GM12892 (cell line): ENCODE data around the gene MRPL34.

Experiments
- DNase-seq: peaks from one replicate; pipeline ENCODE4 v3.0.0; 2011; ENCODE audit not compliant: insufficient read length
- FAIRE-seq: peaks from 2 replicates; lab custom pipeline; 2011; peaks lifted over from hg19 to GRCh38; lab: Jason Lieb, UNC
- POLR2A ChIP-seq: IDR thresholded peaks from 2 replicates; pipeline ENCODE4 v1.6.1; 2011; ENCODE audit warnings: low read depth, low read length, control low read depth
- POLR2AphosphoS5 ChIP-seq: IDR thresholded peaks from 2 replicates; pipeline ENCODE4 v1.6.1; 2011; ENCODE audit warnings: low read depth, low read length, control low read depth
- TAF1 ChIP-seq: IDR thresholded peaks from 2 replicates; pipeline ENCODE4 v1.6.1; 2011; ENCODE audit warnings: low read depth, mild to moderate bottlenecking, control low read depth, low read length, borderline replicate concordance

Gene MRPL34

DNA sequence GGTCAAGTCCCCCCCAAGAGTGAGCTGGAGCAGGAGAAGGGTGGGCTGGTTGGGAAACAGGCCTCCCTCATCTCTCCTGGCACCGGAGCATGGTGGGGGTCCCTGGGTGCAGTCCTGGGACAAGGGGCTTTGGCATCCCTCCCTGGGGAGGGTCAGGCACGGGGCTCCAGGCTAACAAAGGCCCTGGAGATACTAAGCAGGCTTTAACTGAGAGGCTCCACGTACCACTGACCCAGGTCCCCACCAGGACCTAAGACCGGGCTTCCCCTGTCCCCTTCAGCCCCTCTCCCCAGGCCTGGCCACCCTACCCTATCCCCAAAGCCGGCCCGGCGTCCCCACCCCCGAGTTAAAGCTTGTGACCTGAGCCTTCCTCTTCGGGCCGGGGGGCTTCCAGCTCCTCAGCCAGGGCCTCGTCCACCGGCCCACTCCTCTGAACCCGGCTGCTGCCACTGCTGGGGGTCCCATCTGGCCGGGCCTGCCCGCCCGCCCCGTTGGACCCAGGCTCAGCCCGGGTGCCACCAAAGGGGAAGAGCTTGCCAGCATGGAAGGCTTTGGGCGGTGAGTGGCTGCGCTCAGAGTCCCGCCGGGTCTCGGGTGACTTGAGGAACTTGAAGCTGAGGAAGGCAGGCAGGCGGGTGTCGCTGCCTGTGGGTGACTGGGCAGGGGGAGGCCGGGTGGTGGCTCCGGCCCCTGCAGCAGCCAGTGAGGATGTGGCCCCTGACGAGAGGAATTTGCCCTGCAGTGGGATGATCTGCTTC, 18.9 kb downstream of the MRPL34 start:
- DNase-seq (no peak), FAIRE-seq (no peak)
- no peak for TF ChIP-seq POLR2A
- TF ChIP-seq POLR2AphosphoS5: no peak
- no peak for TF ChIP-seq TAF1

DNA sequence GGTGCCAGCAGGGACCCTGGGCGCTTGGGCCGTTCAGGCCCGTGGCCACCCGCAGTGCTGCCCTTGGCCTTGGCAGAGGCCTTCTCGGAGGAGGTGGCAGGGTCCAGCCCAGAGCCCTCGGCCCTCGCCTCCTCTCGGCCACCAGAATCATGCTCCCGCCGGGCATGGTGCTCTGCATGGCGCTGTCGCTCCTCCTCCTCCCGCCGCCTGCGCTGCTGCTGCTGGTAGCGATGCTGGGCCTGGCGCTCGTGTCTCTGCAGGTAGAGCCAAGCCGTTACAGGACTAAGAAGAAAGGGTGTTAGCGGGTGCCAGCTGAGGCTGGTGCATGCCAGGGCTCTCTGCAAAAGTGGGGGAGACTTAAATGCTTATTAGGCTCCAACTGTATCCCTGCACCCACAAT, 19.5 kb downstream of the MRPL34 start:
- no peak for FAIRE-seq
- no peak for TF ChIP-seq POLR2AphosphoS5
- TF ChIP-seq POLR2A: no peak
- no peak for TF ChIP-seq TAF1

GRCh38 chr19:17325881-17326594, 20.4 kb downstream of the MRPL34 start:
- no peak for DNase-seq

More for the DNA sequence above, 19.5 kb downstream of the MRPL34 start:
- no peak for DNase-seq

DNA sequence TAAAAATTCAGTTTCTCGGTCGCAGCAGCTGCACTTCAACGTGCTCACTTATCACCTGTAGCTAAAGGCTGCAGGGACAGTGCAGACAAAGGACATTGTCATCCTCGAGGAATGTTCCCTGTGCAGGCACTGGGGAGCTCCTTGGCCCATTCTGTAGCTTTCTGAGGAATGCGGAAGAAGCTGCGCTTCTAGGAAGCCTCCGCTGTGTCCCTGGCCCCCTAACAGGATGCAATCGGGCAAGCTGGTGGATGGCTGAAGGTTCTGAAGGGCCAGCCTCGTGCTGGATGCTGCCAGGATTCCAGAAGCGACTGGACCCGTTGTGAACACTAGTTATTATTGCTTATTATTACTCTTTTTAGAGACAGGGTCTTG, 20.9 kb downstream of the MRPL34 start:
- FAIRE-seq: no peak
- TF ChIP-seq POLR2A (no peak), POLR2AphosphoS5 (no peak), TAF1 (no peak)
- no peak for DNase-seq

More at GRCh38 chr19:17325881-17326594, 20.4 kb downstream of the MRPL34 start:
- no peak for TF ChIP-seq POLR2A
- TF ChIP-seq TAF1: no peak
- no peak for TF ChIP-seq POLR2AphosphoS5
- no peak for FAIRE-seq

- FAIRE-seq (no peak), DNase-seq (no peak)
- no peak for TF ChIP-seq TAF1
- TF ChIP-seq POLR2AphosphoS5: no peak
- TF ChIP-seq POLR2A: no peak
These were observed 21.5 kb downstream of the MRPL34 start for GRCh38 chr19:17327068-17327653.

- peak; percentile 77 for DNase-seq
- TF ChIP-seq TAF1: no peak
- no peak for TF ChIP-seq POLR2AphosphoS5
- peak; percentile 66 for FAIRE-seq
These were observed 22.2 kb downstream of the MRPL34 start for GRCh38 chr19:17327654-17328516.

DNA sequence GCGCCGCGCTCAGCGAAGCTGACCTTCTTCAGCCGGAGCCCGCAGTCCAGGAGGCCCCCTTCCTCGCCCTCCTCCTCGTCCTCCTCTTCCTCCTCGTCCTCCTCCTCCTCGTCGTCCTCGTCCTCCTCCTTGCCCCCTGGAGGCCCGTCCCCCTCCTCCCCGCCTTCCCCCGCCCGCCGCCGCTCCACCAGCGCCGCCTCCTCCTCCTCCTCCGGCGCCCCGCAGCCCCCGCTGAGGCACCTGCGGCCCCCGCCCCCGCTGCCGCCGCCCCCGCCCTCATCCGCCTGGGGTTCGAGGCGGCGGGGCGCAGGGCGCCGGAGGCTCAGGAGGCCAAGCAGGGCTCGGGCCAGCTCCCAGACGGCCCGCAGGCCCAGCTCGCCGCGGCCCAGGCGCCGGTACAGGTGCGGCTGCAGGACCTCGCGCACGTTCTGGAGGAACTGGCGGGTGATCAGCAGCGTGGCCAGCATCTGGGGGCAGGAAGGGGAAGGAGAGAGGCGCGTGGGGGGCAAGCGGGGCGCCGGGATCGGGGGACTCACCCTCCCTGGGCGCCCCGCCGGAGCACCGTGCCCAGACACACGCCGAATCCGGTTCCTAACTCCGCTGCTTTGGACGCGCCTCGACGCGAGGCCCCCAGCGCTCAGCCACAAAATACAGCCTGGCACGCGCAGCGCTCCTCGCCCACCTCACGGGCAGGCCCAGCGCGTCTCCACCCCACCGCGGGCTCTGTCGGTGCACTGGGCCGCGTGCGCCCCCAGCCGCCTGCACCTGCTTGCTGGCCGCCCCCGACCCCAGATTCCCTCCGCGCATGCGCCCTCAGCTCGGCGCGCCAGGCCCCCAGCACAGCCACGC, 23.1 kb downstream of the MRPL34 start:
- FAIRE-seq: no peak
- no peak for DNase-seq
- TF ChIP-seq TAF1 (no peak), POLR2AphosphoS5 (no peak), POLR2A (no peak)

DNA sequence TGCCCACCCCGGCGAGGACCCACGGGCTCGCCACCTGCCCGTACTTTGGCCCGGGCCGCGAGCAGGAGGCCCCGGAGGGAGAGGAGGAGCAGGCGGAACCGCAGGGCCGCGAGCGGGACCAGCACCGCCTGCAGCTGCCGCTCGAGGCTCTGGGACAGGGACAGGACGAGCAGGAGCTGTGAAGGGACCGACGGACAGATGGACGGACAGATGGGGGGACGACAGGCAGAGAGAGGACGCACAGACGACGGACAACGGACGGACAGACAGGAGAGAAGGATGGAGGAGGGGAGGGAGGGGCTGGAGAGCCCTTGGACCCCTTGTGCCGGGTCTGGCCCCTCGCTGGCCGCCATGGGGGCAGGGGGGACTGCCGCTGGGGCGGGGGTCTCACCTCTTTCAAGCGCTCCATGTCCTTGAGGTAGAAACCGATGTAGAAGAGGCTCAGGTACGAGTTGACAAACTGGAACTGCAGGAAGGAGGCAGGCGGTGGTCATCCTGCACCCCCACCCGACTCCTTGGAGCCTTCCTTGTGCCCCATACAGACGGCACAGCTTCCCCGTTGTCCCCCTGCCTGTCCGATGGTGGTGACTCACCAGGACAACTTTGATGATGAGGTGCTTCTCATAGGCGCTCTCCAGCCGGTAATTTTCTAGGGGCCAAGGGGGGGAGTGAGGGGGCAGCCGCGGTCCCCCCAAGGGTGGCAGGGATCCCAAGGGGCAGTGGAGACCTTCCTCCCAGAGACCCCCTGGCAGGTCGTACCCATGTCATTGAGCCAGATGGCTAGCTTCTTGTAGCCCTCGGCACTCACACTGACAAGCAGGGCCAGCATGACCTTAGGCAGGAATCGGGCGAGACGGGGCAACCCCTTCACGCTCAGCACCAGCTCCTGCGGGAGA, 23.9 kb downstream of the MRPL34 start:
- FAIRE-seq (no peak), DNase-seq (no peak)
- TF ChIP-seq TAF1 (no peak), POLR2A (no peak), POLR2AphosphoS5 (no peak)

- TF ChIP-seq POLR2A (no peak), POLR2AphosphoS5 (no peak), TAF1 (no peak)
- DNase-seq: no peak
- FAIRE-seq: no peak
These were observed 24.8 kb downstream of the MRPL34 start for GRCh38 chr19:17330262-17331044.
